ENCODE measurements around the gene SUV39H1.

The SUV39H1 gene

DNA sequence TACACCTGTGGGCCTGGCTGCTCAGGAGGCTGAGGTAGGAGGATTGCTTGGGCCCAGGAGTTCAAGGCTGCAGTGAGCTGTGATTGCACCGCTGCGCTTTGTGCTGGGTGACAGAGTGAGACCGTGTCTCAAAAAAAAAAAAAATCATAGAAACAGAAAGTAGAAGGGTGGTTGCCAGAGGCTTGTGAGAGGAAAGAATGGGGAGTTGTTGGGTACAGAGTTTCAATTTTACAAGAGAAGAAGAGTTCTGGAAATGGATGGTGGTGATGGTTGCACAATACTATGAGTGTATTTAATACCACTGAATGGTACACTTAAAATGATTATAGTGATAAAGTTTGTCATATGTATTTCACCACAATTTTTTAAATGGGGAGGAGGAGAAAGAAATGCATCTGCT lies 54.8 kb downstream of the SUV39H1 start:
- TF ChIP-seq FOXP2 (optimal IDR thresholded peaks at IDR 0.05; ENCODE audit: borderline replicate concordance, extremely low read depth, extremely low read length, insufficient read depth): no peak
- no peak for TF ChIP-seq POLR2AphosphoS5 (IDR thresholded peaks at IDR 0.05; ENCODE audit: low read depth, low read length)
- no peak for TF ChIP-seq SIN3A (IDR thresholded peaks at IDR 0.05; ENCODE audit: borderline replicate concordance, insufficient read depth, low read length)
- TF ChIP-seq TAF1 (IDR thresholded peaks at IDR 0.05; ENCODE audit: borderline replicate concordance, insufficient read depth, low read length): no peak
- TF ChIP-seq, protein P1, sequence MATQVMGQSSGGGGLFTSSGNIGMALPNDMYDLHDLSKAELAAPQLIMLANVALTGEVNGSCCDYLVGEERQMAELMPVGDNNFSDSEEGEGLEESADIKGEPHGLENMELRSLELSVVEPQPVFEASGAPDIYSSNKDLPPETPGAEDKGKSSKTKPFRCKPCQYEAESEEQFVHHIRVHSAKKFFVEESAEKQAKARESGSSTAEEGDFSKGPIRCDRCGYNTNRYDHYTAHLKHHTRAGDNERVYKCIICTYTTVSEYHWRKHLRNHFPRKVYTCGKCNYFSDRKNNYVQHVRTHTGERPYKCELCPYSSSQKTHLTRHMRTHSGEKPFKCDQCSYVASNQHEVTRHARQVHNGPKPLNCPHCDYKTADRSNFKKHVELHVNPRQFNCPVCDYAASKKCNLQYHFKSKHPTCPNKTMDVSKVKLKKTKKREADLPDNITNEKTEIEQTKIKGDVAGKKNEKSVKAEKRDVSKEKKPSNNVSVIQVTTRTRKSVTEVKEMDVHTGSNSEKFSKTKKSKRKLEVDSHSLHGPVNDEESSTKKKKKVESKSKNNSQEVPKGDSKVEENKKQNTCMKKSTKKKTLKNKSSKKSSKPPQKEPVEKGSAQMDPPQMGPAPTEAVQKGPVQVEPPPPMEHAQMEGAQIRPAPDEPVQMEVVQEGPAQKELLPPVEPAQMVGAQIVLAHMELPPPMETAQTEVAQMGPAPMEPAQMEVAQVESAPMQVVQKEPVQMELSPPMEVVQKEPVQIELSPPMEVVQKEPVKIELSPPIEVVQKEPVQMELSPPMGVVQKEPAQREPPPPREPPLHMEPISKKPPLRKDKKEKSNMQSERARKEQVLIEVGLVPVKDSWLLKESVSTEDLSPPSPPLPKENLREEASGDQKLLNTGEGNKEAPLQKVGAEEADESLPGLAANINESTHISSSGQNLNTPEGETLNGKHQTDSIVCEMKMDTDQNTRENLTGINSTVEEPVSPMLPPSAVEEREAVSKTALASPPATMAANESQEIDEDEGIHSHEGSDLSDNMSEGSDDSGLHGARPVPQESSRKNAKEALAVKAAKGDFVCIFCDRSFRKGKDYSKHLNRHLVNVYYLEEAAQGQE (IDR thresholded peaks at IDR 0.05; ENCODE audit: insufficient read depth in 1 of 2, low read depth in 2 of 2, low read length in 2 of 2): no peak

DNA sequence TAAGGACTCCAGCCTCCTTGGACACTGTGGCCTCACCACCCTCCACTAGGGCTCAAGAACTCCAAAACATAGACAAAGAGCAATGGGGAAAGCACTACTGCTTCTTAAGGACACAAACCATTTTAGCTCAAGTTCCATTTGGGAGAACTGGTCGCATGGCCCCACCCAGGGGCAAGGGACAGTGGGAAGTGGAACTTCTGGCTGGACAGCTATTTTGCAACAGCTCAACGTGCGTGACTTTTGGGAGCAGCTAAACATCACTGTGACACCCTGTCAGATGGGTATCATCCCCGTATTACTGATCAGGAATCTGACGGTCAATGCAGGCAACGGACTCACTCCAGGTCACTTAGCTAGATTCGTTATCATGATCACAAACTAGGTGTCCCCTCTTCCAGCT lies 56.0 kb downstream of the SUV39H1 start:
- no peak for TF ChIP-seq SIN3A (IDR thresholded peaks at IDR 0.05; ENCODE audit: borderline replicate concordance, insufficient read depth, low read length)
- TF ChIP-seq FOXP2 (optimal IDR thresholded peaks at IDR 0.05; ENCODE audit: borderline replicate concordance, extremely low read depth, extremely low read length, insufficient read depth): no peak
- TF ChIP-seq POLR2AphosphoS5 (IDR thresholded peaks at IDR 0.05; ENCODE audit: low read depth, low read length): no peak

DNA sequence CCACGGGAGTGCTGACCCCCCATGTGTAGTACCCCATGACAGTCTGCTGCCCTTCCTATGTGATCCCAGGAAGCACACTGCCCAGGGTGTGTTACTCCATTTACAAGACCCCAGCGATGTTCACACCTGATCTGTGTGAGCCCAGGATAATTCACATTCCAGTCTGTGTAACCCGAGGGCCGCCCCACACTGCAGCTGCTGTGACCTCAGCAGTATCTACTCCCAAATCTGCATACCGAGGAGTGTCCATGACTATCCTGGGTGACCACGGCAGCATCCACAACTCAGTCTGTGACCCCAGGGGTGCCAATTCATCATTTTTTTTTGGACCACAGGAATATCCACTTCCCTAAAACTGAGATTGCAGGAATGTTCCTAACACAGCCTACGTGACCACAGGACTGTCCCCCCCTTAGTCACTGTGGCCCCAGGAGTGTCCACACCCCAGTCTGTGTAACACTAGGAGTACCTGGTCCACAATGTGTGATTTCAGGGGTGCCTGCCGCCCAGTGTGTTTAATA lies 57.2 kb downstream of the SUV39H1 start:
- no peak for TF ChIP-seq TAF1 (IDR thresholded peaks at IDR 0.05; ENCODE audit: borderline replicate concordance, insufficient read depth, low read length)
- TF ChIP-seq POLR2AphosphoS5 (IDR thresholded peaks at IDR 0.05; ENCODE audit: low read depth, low read length): no peak
- no peak for TF ChIP-seq SIN3A (IDR thresholded peaks at IDR 0.05; ENCODE audit: borderline replicate concordance, insufficient read depth, low read length)
- TF ChIP-seq, protein P1 (IDR thresholded peaks at IDR 0.05; ENCODE audit: insufficient read depth in 1 of 2, low read depth in 2 of 2, low read length in 2 of 2): no peak
- TF ChIP-seq FOXP2 (optimal IDR thresholded peaks at IDR 0.05; ENCODE audit: borderline replicate concordance, extremely low read depth, extremely low read length, insufficient read depth): no peak

DNA sequence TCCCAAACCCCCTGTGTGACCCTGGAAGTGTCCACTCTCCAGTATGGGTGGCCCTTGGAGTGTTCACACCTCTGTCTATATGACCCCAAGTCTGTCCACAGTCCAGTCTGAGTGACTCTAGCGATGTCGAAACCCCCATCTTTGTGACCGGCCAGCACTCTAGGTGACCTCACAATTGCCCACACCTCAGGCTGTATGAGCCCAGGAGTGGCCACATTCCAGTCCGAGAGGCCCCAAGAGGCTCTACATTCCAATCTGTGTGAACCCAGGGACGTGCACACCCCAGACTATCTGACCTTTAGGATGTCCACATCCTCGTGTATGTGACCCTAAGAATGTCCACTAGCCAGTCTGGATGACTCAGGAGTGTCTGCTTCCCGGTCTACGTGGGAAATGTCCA lies 57.7 kb downstream of the SUV39H1 start:
- no peak for TF ChIP-seq POLR2AphosphoS5 (IDR thresholded peaks at IDR 0.05; ENCODE audit: low read depth, low read length)
- no peak for TF ChIP-seq TAF1 (IDR thresholded peaks at IDR 0.05; ENCODE audit: borderline replicate concordance, insufficient read depth, low read length)
- TF ChIP-seq, protein P1 (IDR thresholded peaks at IDR 0.05; ENCODE audit: insufficient read depth in 1 of 2, low read depth in 2 of 2, low read length in 2 of 2): no peak
- no peak for TF ChIP-seq FOXP2 (optimal IDR thresholded peaks at IDR 0.05; ENCODE audit: borderline replicate concordance, extremely low read depth, extremely low read length, insufficient read depth)
- no peak for TF ChIP-seq SIN3A (IDR thresholded peaks at IDR 0.05; ENCODE audit: borderline replicate concordance, insufficient read depth, low read length)

All from PFSK-1 (cell line).